ENCODE data around the gene VSTM4.

VSTM4 gene

GRCh38 chr10:49105076-49105475, 10.2 kb downstream of the VSTM4 start:
- TF ChIP-seq CTCF (IDR thresholded peaks at IDR 0.05; ENCODE audit: low read depth, low read length), result no peak
- DNase-seq, result no peak
- H3K27ac ChIP-seq, result no peak overlapping the region
- no peak overlapping the region for H3K4me3 ChIP-seq (ENCODE audit: low read depth, low read length)
- H3K27me3 ChIP-seq (ENCODE audit: insufficient read depth, low read depth, severe bottlenecking), result peaks cover 11% of the 10 kb centered on the region
- H3K9me3 ChIP-seq (ENCODE audit: severe bottlenecking), result no peaks in the 10 kb centered on the region
- H3K36me3 ChIP-seq, result no peaks in the 10 kb centered on the region

- no peak for DNase-seq
- Histone ChIP-seq H3K27ac (no peak overlapping the region), H3K9me3 (ENCODE audit: severe bottlenecking) (no peaks in the 10 kb centered on the region), H3K27me3 (ENCODE audit: insufficient read depth, low read depth, severe bottlenecking) (peaks cover 11% of the 10 kb centered on the region), H3K36me3 (no peaks in the 10 kb centered on the region), H3K4me3 (ENCODE audit: low read depth, low read length) (no peak overlapping the region)
- TF ChIP-seq CTCF (IDR thresholded peaks at IDR 0.05; ENCODE audit: low read depth, low read length), result no peak
These were observed 11.0 kb downstream of the VSTM4 start for GRCh38 chr10:49104323-49104722.

GRCh38 chr10:49103761-49104160, 11.6 kb downstream of the VSTM4 start:
- no peak for DNase-seq
- Histone ChIP-seq H3K27me3 (ENCODE audit: insufficient read depth, low read depth, severe bottlenecking) (peaks cover 11% of the 10 kb centered on the region), H3K4me3 (ENCODE audit: low read depth, low read length) (no peak overlapping the region), H3K36me3 (no peaks in the 10 kb centered on the region), H3K9me3 (ENCODE audit: severe bottlenecking) (no peaks in the 10 kb centered on the region), H3K27ac (no peak overlapping the region)
- TF ChIP-seq CTCF (IDR thresholded peaks at IDR 0.05; ENCODE audit: low read depth, low read length), result no peak

- Histone ChIP-seq H3K9me3 (ENCODE audit: severe bottlenecking) (no peaks in the 10 kb centered on the region), H3K27me3 (ENCODE audit: insufficient read depth, low read depth, severe bottlenecking) (peaks cover 9% of the 10 kb centered on the region), H3K27ac (no peak overlapping the region), H3K36me3 (no peaks in the 10 kb centered on the region), H3K4me3 (ENCODE audit: low read depth, low read length) (no peak overlapping the region)
- no peak for TF ChIP-seq CTCF (IDR thresholded peaks at IDR 0.05; ENCODE audit: low read depth, low read length)
- DNase-seq, result no peak
These were observed 16.3 kb downstream of the VSTM4 start for GRCh38 chr10:49099046-49099445.

GRCh38 chr10:49096890-49097445, 18.4 kb downstream of the VSTM4 start:
- TF ChIP-seq CTCF (IDR thresholded peaks at IDR 0.05; ENCODE audit: low read depth, low read length), result no peak
- H3K4me3 ChIP-seq (ENCODE audit: low read depth, low read length), result no peak overlapping the region
- DNase-seq, result no peak
- peaks cover 2% of the 10 kb centered on the region for H3K27me3 ChIP-seq (ENCODE audit: insufficient read depth, low read depth, severe bottlenecking)
- H3K9me3 ChIP-seq (ENCODE audit: severe bottlenecking), result no peaks in the 10 kb centered on the region
- no peaks in the 10 kb centered on the region for H3K36me3 ChIP-seq
- no peak overlapping the region for H3K27ac ChIP-seq

GRCh38 chr10:49094646-49095045, 20.7 kb downstream of the VSTM4 start:
- Histone ChIP-seq H3K4me3 (ENCODE audit: low read depth, low read length) (no peak overlapping the region), H3K27me3 (ENCODE audit: insufficient read depth, low read depth, severe bottlenecking) (peaks cover 7% of the 10 kb centered on the region), H3K27ac (no peak overlapping the region), H3K36me3 (no peaks in the 10 kb centered on the region), H3K9me3 (ENCODE audit: severe bottlenecking) (no peaks in the 10 kb centered on the region)
- TF ChIP-seq CTCF (IDR thresholded peaks at IDR 0.05; ENCODE audit: low read depth, low read length), result no peak
- no peak for DNase-seq

Data from WERI-Rb-1 (cell line).